Activated T-cell treated with anti-CD3 and anti-CD28 coated beads, Interleukin-2, amount 50 U/mL, for 48 hours (primary cell): Measurements from ENCODE around the gene GPBP1.
"Not testable (repeated sequence)": the region's sequence is repeated elsewhere in the genome, so short reads cannot be mapped to it uniquely, and the experiment has no call there.

Source experiments
- DNase-seq, 2 experiments: peaks; one replicate each; pipeline ENCODE4 v3.0.0-alpha.2; 2020

The GPBP1 gene

DNA sequence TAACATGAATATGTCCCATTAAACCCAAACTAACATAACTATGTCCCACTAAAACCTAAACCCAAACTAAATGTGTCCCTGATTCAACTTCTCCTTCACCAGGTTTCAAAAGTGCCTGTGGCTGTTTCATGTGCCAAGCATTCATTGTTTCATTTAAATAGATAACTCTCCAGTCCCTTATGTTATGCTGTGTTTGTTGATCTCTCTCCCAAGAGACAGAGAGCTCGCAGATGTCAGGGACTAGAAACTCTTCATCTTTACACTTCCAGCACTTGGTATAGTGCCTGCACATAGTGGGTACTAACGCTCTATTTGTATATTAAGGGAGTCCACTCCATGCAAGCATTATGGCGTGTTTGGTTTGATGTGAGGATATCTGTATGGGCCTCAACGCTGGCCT is 118.0 kb downstream of the GPBP1 start:
- DNase-seq = no peak

GRCh38 chr5:57292336-57292735 is 118.5 kb downstream of the GPBP1 start:
- no peak for DNase-seq

- DNase-seq = peak; percentile 84 to 86
Observed at GRCh38 chr5:57298295-57298984, 124.6 kb downstream of the GPBP1 start.

- peak; percentile 71 to 73 for DNase-seq
Observed at GRCh38 chr5:57298985-57299491, 125.2 kb downstream of the GPBP1 start.

- DNase-seq = no peak
Observed at GRCh38 chr5:57299986-57300385, 126.1 kb downstream of the GPBP1 start.

DNA sequence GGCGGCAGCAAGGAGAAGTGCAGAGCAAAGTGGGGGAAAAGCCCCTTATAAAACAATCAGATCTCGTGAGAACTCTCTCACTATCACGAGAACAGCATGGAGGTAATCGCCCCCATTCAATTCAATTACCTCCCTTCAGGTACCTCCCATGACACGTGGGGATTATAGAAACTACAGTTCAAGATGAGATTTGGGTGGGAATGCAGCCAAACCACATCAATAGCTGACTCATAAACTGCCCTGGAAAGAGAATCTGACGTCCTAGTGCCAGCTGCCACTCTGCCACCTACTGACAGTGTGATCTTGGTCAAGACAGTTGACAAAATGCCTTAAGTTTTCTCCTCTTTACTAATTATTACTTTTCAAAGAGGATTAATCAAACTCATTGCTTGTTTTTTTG is 128.3 kb downstream of the GPBP1 start:
- peak; percentile 61 to 70 for DNase-seq

DNA sequence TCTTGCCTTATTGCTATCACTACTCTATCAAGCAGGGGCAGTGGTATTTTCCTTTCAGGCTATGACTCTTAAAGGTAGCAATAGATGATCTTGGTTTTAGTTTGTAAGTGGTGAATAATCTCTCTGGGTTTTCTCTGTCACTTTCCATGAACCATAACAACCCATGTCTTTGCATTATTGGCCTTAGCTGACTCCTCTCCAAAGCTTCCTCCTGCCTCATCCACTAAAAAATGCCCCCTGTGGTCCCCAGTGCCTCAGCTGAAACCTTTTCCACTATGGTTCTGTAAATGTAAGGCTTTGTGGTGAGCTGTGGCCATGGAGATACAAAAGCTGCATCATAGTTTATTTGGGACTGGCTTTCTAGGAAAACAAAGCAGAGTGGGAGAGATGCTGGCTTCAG is 128.8 kb downstream of the GPBP1 start:
- DNase-seq = peak; percentile 29 to 37

GRCh38 chr5:57303985-57304384 is 130.1 kb downstream of the GPBP1 start:
- no peak for DNase-seq

DNA sequence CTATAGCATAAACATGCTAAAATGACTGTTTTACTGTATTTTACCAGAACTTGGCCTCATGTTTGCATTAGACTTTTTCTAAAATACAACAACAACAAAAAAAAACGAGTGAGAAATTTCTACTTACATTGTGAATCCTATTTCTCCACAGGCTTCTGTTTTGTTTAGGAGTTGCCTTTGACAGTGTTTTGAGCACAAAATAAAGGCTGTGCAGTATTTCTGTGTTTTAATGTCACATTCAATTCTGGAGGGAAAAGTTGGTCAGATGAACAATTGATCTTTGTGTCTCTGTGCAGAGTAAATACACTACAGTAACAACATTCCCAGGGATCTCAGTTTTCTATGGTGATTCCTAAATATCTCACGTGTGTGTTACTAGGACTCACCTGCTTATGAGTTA is 131.1 kb downstream of the GPBP1 start:
- no peak for DNase-seq

DNA sequence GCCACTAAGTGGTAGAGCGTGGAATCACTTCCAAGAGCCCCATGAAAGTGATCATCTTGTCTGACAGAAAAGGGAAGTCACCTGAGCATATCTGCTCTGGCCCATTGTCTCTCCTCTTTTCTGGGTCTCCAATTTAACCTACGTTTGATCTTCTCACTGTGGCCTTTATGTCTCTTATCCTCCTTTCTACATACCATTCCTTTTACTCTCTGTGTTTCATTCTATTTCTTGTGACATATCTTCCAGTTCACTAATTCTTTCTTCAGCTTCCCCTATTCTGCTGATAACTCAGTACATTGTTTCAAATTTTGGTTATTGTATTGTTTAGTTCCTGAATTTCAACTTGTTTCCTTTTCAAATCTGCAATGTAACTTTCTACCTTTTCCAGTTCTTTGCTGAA is 132.5 kb downstream of the GPBP1 start:
- no peak for DNase-seq

GRCh38 chr5:57307516-57307915 is 133.7 kb downstream of the GPBP1 start:
- DNase-seq = no peak

DNA sequence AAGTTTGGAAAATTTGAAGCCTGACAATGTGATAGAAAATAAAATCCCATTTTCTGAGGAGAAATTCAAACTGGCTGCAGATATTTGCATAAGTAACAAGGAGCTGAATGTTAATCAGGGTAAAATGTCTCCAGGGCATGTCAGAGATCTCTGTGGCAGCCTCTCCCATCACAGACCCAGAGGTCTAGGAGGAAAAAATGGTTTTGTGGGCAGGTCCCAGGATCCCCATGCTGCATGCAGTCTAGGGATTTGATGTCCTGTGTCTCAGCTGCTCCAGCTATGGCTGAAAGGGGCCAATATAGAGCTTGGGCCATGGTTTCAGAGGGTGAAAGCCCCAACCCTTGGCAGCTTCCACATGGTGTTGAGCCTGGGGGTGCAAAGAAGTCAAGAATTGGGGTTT is 135.2 kb downstream of the GPBP1 start:
- not testable (repeated sequence) for DNase-seq

- DNase-seq = no peak
Observed at GRCh38 chr5:57311251-57311650, 137.4 kb downstream of the GPBP1 start.

GRCh38 chr5:57311921-57312735 is 138.3 kb downstream of the GPBP1 start:
- DNase-seq = no peak

DNA sequence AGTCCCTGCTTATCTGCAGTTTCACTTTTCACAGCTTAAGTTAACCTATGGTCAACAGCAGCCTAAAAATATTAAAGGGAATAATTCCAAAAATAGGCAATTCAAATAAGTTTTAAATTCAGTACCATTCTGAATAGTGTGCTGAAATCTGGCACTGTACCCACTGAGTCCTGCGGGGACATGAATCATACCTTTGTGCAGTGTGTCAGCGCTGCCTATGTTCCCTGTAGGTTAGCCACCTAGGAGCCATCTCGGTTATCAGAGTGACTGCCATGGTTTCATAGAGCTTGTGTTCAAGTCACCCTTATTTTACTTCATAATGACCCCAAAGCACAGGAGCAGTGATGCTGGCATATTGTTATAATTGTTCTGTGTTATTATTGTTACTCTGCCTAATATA is 139.9 kb downstream of the GPBP1 start:
- DNase-seq = no peak
